ENCODE results near the gene EIF4E2.

GRCh38 chr2:232580648-232580981 lies 30.1 kb downstream of the EIF4E2 start:
- TF ChIP-seq CTCF (IDR thresholded peaks at IDR 0.05) (no peak), POLR2A (IDR thresholded peaks at IDR 0.05) (no peak)
